Breast epithelium (tissue), 4 donors: Measurements from ENCODE around the gene AHDC1. TPM values are rescaled to one million over a fixed set of nuclear protein-coding genes. Genes with fewer than 3 reads are reported as not detected.

Experiments used
- DNase-seq, 2 donors: peaks; one replicate each; pipeline ENCODE4 v3.0.0-alpha.2; 2019; ENCODE audit warnings: low spot score in 2 of 2
- H3K27ac ChIP-seq, 2 donors: fragments of 200-600 bp; sonication (generic) in 1 of 2; one replicate each; pipeline ENCODE4 v1.5.1; 2016 to 2019; ENCODE audit warnings: mild to moderate bottlenecking in 1 of 2
- H3K27me3 ChIP-seq, 2 donors: fragments of 200-600 bp; sonication (generic) in 1 of 2; one replicate each; pipeline versions ENCODE4 v1.5.1 to v1.6.0; 2017 to 2019; ENCODE audit warnings: control low read depth in 1 of 2, mild to moderate bottlenecking in 1 of 2
- H3K36me3 ChIP-seq: fragments of 200-600 bp; one replicate; pipeline ENCODE4 v1.5.1; 2019
- H3K4me1 ChIP-seq, 2 donors: fragments of 200-600 bp; sonication (generic); one replicate each; pipeline ENCODE4 v1.5.1; 2016 to 2019; ENCODE audit warnings: control low read depth in 1 of 2
- H3K4me3 ChIP-seq, 3 donors: fragments of 200-600 bp; sonication (generic); 1 replicate in 2 of 3; 2 replicates in 1 of 3; pipeline ENCODE4 v1.5.1; 2016 to 2019; ENCODE audit warnings: mild to moderate bottlenecking in 3 of 3, moderate library complexity in 2 of 3
- H3K9me3 ChIP-seq, 2 donors: fragments of 200-600 bp; sonication (generic) in 1 of 2; one replicate each; pipeline ENCODE4 v1.5.1; 2016 to 2019; ENCODE audit warnings: control low read depth in 1 of 2
- CTCF ChIP-seq, 3 donors: fragments of 450-650 bp; IDR thresholded peaks; one replicate each; pipeline ENCODE4 v1.5.1; 2016 to 2017; ENCODE audit warnings: antibody characterized with exemption in 3 of 3, mild to moderate bottlenecking in 3 of 3, moderate library complexity in 3 of 3
- POLR2A ChIP-seq: fragments of 450-650 bp; IDR thresholded peaks from one replicate; pipeline ENCODE4 v1.6.1; 2016; ENCODE audit warnings: antibody characterized with exemption, mild to moderate bottlenecking, moderate library complexity
- POLR2AphosphoS5 ChIP-seq, 3 donors: sonication (generic); formaldehyde crosslinking; IDR thresholded peaks; one replicate each; pipeline ENCODE4 v1.6.1; 2017; ENCODE audit warnings: antibody characterized with exemption in 3 of 3
- intact Hi-C: fragments of 100-400 bp; cut with DNase I; formaldehyde crosslinking; loops from one replicate; pipeline ENCODE4 v1.15.1; 2023; ENCODE audit warnings: low total_unique reads
- total RNA-seq, 3 donors: library from RNA; depleted of rRNA; stranded (reverse); fragments of >200 nt; gene quantifications; one replicate each; pipeline ENCODE4 v1.1.0, GENCODE V29; 2016

AHDC1 gene
- total RNA-seq, 3 donors from 2014 or later = 10.7 to 17.1 (median 15.4) TPM

GRCh38 chr1:27557596-27558340 is 46.2 kb downstream of the AHDC1 start:
- Histone ChIP-seq H3K4me3 (no peak overlapping the region), H3K4me1 (peaks cover 33 to 34% of the 10 kb centered on the region in 2 donors), H3K36me3 (no peaks in the 10 kb centered on the region), H3K27me3 (no peaks in the 10 kb centered on the region), H3K9me3 (no peaks in the 10 kb centered on the region), H3K27ac (peak overlapping the region; percentile 87 to 92)
- TF ChIP-seq POLR2A (no peak), CTCF (IDR thresholded peaks at IDR 0.05) (no peak), POLR2AphosphoS5 (IDR thresholded peaks at IDR 0.05) (no peak)
- DNase-seq = no peak
- intact Hi-C loops = loop anchor here (5.0 kb wide), 1 partner anchor 45 kb away; the partner anchor contains the start of gene AHDC1

- peak overlapping the region; percentile 16 to 52 (median 30) for H3K4me3 ChIP-seq
- intact Hi-C loops = loop anchor here (5.0 kb wide), 1 partner anchor 45 kb away; the partner anchor contains the start of gene AHDC1
- H3K4me1 ChIP-seq = peaks cover 25 to 31% of the 10 kb centered on the region in 2 donors
- peak overlapping the region; percentile 87 to 92 for H3K27ac ChIP-seq
- H3K27me3 ChIP-seq = no peaks in the 10 kb centered on the region
- peak; percentile 87 to 96 for DNase-seq
- no peaks in the 10 kb centered on the region for H3K9me3 ChIP-seq
- TF ChIP-seq POLR2AphosphoS5 (IDR thresholded peaks at IDR 0.05) = peak in 1 of 3 donors; percentile 43
- no peak for TF ChIP-seq POLR2A
- TF ChIP-seq CTCF (IDR thresholded peaks at IDR 0.05) = peak; percentile 75 to 93 (median 83)
- H3K36me3 ChIP-seq = no peaks in the 10 kb centered on the region
Observed at GRCh38 chr1:27556781-27557595, 47.0 kb downstream of the AHDC1 start.

- intact Hi-C loops = loop anchor here (5.0 kb wide), 1 partner anchor 46 kb away; the partner anchor contains the start of gene AHDC1
- H3K4me1 ChIP-seq = peaks cover 19 to 31% of the 10 kb centered on the region in 2 donors
- TF ChIP-seq POLR2AphosphoS5 (IDR thresholded peaks at IDR 0.05) = no peak
- TF ChIP-seq POLR2A = no peak
- TF ChIP-seq CTCF (IDR thresholded peaks at IDR 0.05) = no peak
Observed at GRCh38 chr1:27556435-27556780, 47.5 kb downstream of the AHDC1 start.

GRCh38 chr1:27555700-27556424 is 48.1 kb downstream of the AHDC1 start:
- H3K36me3 ChIP-seq = peaks cover 6% of the 10 kb centered on the region
- no peaks in the 10 kb centered on the region for H3K27me3 ChIP-seq
- TF ChIP-seq POLR2A = no peak
- no peak for TF ChIP-seq CTCF (IDR thresholded peaks at IDR 0.05)
- TF ChIP-seq POLR2AphosphoS5 (IDR thresholded peaks at IDR 0.05) = no peak
- no peak for DNase-seq
- H3K4me3 ChIP-seq = peak overlapping the region in 1 of 3 donors; percentile 16
- no peaks in the 10 kb centered on the region for H3K9me3 ChIP-seq
- H3K27ac ChIP-seq = peak overlapping the region; percentile 87 to 92
- peaks cover 14 to 27% of the 10 kb centered on the region in 2 donors for H3K4me1 ChIP-seq
- intact Hi-C loops = loop anchor here (5.0 kb wide), 1 partner anchor 46 kb away; the partner anchor contains the start of gene AHDC1

More at GRCh38 chr1:27556435-27556780, 47.5 kb downstream of the AHDC1 start:
- Histone ChIP-seq H3K9me3 (no peaks in the 10 kb centered on the region), H3K27me3 (no peaks in the 10 kb centered on the region), H3K4me3 (peak overlapping the region in 1 of 3 donors; percentile 16), H3K36me3 (peaks cover under 1% of the 10 kb centered on the region), H3K27ac (peak overlapping the region; percentile 87 to 92)
- DNase-seq = no peak
